Activated CD4-positive, alpha-beta T cell treated with anti-CD3 and anti-CD28 coated beads, Interleukin-2, amount 10 ng/mL, durations not matched to agents 7 days and 5 days (primary cell): ENCODE data around the gene LPP. TPM values are rescaled to one million over a fixed set of nuclear protein-coding genes. Genes with fewer than 3 reads are reported as not detected.
"Not testable (repeated sequence)": the region's sequence is repeated elsewhere in the genome, so short reads cannot be mapped to it uniquely, and the experiment has no call there.

ENCODE experiments used
- CTCF ChIA-PET: fragments of 350-600 bp; sonication (Branson Sonifier 250); formaldehyde crosslinking; loops from one replicate; lab custom pipeline; 2021; ENCODE audit warnings: antibody characterized with exemption; lab: Charles Lee
- POLR2A ChIA-PET: fragments of 350-600 bp; sonication (Branson Sonifier 250); formaldehyde crosslinking; loops from one replicate; lab custom pipeline; 2021; ENCODE audit warnings: antibody characterized with exemption; lab: Charles Lee
- DNase-seq: peaks from one replicate; pipeline ENCODE4 v3.0.0-alpha.2; 2020
- H3K27ac Mint-ChIP-seq: one replicate; pipeline ENCODE4 v1.8.0; 2021; ENCODE audit warnings: mild to moderate bottlenecking, moderate library complexity, mixed read lengths
- H3K27me3 Mint-ChIP-seq: one replicate; pipeline ENCODE4 v1.8.0; 2021; ENCODE audit warnings: mixed read lengths
- H3K36me3 Mint-ChIP-seq: one replicate; pipeline ENCODE4 v1.8.0; 2021; ENCODE audit warnings: low read depth, mixed read lengths
- H3K4me1 Mint-ChIP-seq: one replicate; pipeline ENCODE4 v1.8.0; 2021; ENCODE audit warnings: mixed read lengths
- H3K4me3 Mint-ChIP-seq: one replicate; pipeline ENCODE4 v1.8.0; 2021; ENCODE audit warnings: mild to moderate bottlenecking, moderate library complexity, mixed read lengths
- H3K9me3 Mint-ChIP-seq: one replicate; pipeline ENCODE4 v1.8.0; 2021; ENCODE audit warnings: mixed read lengths
- total RNA-seq, 2 experiments: library from RNA; stranded (reverse); gene quantifications; one replicate each; pipeline ENCODE4 v1.2.3, GENCODE V29; 2021

LPP gene
- total RNA-seq, 2 experiments from 2014 or later: 63.6 to 70.3 TPM

- CTCF ChIA-PET: interaction anchor here (0.6 to 1.5 kb wide), 4 partner anchors 122 to 1411 kb away, joined by 3 to 4 read pairs (median 3); no protein-coding TSS in a partner anchor
- peaks cover 2% of the 10 kb centered on the region for H3K36me3 Mint-ChIP-seq
- no peaks in the 10 kb centered on the region for H3K27me3 Mint-ChIP-seq
- no peak overlapping the region for H3K27ac Mint-ChIP-seq
- POLR2A ChIA-PET: no interaction called here
- no peak overlapping the region for H3K4me3 Mint-ChIP-seq
- no peak for DNase-seq
- H3K9me3 Mint-ChIP-seq: no peaks in the 10 kb centered on the region
- H3K4me1 Mint-ChIP-seq: no peaks in the 10 kb centered on the region
Observed at GRCh38 chr3:188602111-188602510, 448.2 kb downstream of the LPP start.

GRCh38 chr3:188602620-188603019 is 448.7 kb downstream of the LPP start:
- ChIA-PET POLR2A (no interaction called here), CTCF (interaction anchor here (0.6 to 0.7 kb wide), 4 partner anchors 15 to 1411 kb away, joined by 3 to 4 read pairs (median 4); no protein-coding TSS in a partner anchor)
- Mint-ChIP-seq H3K27me3 (no peaks in the 10 kb centered on the region), H3K36me3 (peaks cover 2% of the 10 kb centered on the region), H3K27ac (no peak overlapping the region), H3K4me3 (no peak overlapping the region), H3K4me1 (no peaks in the 10 kb centered on the region), H3K9me3 (no peaks in the 10 kb centered on the region)
- DNase-seq: no peak

GRCh38 chr3:188604651-188605050 is 450.7 kb downstream of the LPP start:
- peaks cover 17% of the 10 kb centered on the region for H3K36me3 Mint-ChIP-seq
- no peak for DNase-seq
- no peaks in the 10 kb centered on the region for H3K27me3 Mint-ChIP-seq
- H3K9me3 Mint-ChIP-seq: peaks cover 12% of the 10 kb centered on the region
- CTCF ChIA-PET: no interaction called here
- no peak overlapping the region for H3K4me3 Mint-ChIP-seq
- POLR2A ChIA-PET: no interaction called here
- no peaks in the 10 kb centered on the region for H3K4me1 Mint-ChIP-seq
- no peak overlapping the region for H3K27ac Mint-ChIP-seq

GRCh38 chr3:188605231-188605630 is 451.3 kb downstream of the LPP start:
- no peak overlapping the region for H3K4me3 Mint-ChIP-seq
- POLR2A ChIA-PET: no interaction called here
- H3K9me3 Mint-ChIP-seq: peaks cover 12% of the 10 kb centered on the region
- H3K36me3 Mint-ChIP-seq: peaks cover 23% of the 10 kb centered on the region
- no peak for DNase-seq
- H3K27ac Mint-ChIP-seq: no peak overlapping the region
- no peaks in the 10 kb centered on the region for H3K4me1 Mint-ChIP-seq
- H3K27me3 Mint-ChIP-seq: no peaks in the 10 kb centered on the region
- CTCF ChIA-PET: no interaction called here

- no peak overlapping the region for H3K4me3 Mint-ChIP-seq
- CTCF ChIA-PET: no interaction called here
- POLR2A ChIA-PET: no interaction called here
- H3K36me3 Mint-ChIP-seq: peaks cover 29% of the 10 kb centered on the region
- peaks cover 12% of the 10 kb centered on the region for H3K9me3 Mint-ChIP-seq
- no peak overlapping the region for H3K27ac Mint-ChIP-seq
- H3K4me1 Mint-ChIP-seq: no peaks in the 10 kb centered on the region
- DNase-seq: no peak
- H3K27me3 Mint-ChIP-seq: no peaks in the 10 kb centered on the region
Observed at GRCh38 chr3:188605905-188606304, 451.9 kb downstream of the LPP start.

- DNase-seq: no peak
- POLR2A ChIA-PET: no interaction called here
- Mint-ChIP-seq H3K36me3 (peaks cover 38% of the 10 kb centered on the region), H3K4me3 (no peak overlapping the region), H3K9me3 (peaks cover 12% of the 10 kb centered on the region), H3K4me1 (no peaks in the 10 kb centered on the region), H3K27ac (no peak overlapping the region), H3K27me3 (no peaks in the 10 kb centered on the region)
- CTCF ChIA-PET: interaction anchor here (0.6 to 1.1 kb wide), 2 partner anchors 163 to 443 kb away, joined by 3 read pairs; no protein-coding TSS in a partner anchor
Observed at GRCh38 chr3:188607805-188608315, 453.9 kb downstream of the LPP start.

- Mint-ChIP-seq H3K27ac (no peak overlapping the region), H3K27me3 (no peaks in the 10 kb centered on the region), H3K36me3 (peaks cover 38% of the 10 kb centered on the region), H3K9me3 (peaks cover 12% of the 10 kb centered on the region), H3K4me3 (no peak overlapping the region), H3K4me1 (no peaks in the 10 kb centered on the region)
- no peak for DNase-seq
- ChIA-PET POLR2A (no interaction called here), CTCF (interaction anchor here (1.1 kb wide), 1 partner anchor 444 kb away, joined by 3 read pairs; no protein-coding TSS in a partner anchor)
Observed at GRCh38 chr3:188608401-188608800, 454.4 kb downstream of the LPP start.

- CTCF ChIA-PET, H3K27me3 Mint-ChIP-seq, POLR2A ChIA-PET, H3K4me3 Mint-ChIP-seq, H3K9me3 Mint-ChIP-seq, H3K27ac Mint-ChIP-seq, H3K4me1 Mint-ChIP-seq, DNase-seq: not testable (repeated sequence)
- peaks cover 30% of the 10 kb centered on the region for H3K36me3 Mint-ChIP-seq
Observed at GRCh38 chr3:188613721-188614120, 459.8 kb downstream of the LPP start.

- Mint-ChIP-seq H3K9me3 (no peaks in the 10 kb centered on the region), H3K27me3 (no peaks in the 10 kb centered on the region), H3K27ac (no peak overlapping the region), H3K4me3 (no peak overlapping the region), H3K36me3 (peaks cover 2% of the 10 kb centered on the region), H3K4me1 (no peaks in the 10 kb centered on the region)
- ChIA-PET POLR2A (no interaction called here), CTCF (no interaction called here)
- no peak for DNase-seq
Observed at GRCh38 chr3:188617270-188617669, 463.3 kb downstream of the LPP start.

- no peak overlapping the region for H3K4me3 Mint-ChIP-seq
- H3K4me1 Mint-ChIP-seq: no peaks in the 10 kb centered on the region
- ChIA-PET CTCF (no interaction called here), POLR2A (no interaction called here)
- peaks cover 1% of the 10 kb centered on the region for H3K36me3 Mint-ChIP-seq
- no peak for DNase-seq
- no peaks in the 10 kb centered on the region for H3K9me3 Mint-ChIP-seq
- H3K27ac Mint-ChIP-seq: no peak overlapping the region
- no peaks in the 10 kb centered on the region for H3K27me3 Mint-ChIP-seq
Observed at GRCh38 chr3:188617988-188618701, 464.2 kb downstream of the LPP start.

- POLR2A ChIA-PET: no interaction called here
- Mint-ChIP-seq H3K27ac (no peak overlapping the region), H3K9me3 (no peaks in the 10 kb centered on the region), H3K36me3 (peaks cover 1% of the 10 kb centered on the region), H3K4me1 (no peaks in the 10 kb centered on the region), H3K4me3 (no peak overlapping the region), H3K27me3 (no peaks in the 10 kb centered on the region)
- DNase-seq: no peak
- CTCF ChIA-PET: interaction anchor here (0.6 kb wide), 2 partner anchors 429 to 694 kb away, joined by 3 to 4 read pairs; no protein-coding TSS in a partner anchor
Observed at GRCh38 chr3:188620752-188621151, 466.8 kb downstream of the LPP start.

GRCh38 chr3:188624384-188624783 is 470.4 kb downstream of the LPP start:
- DNase-seq: no peak
- ChIA-PET CTCF (no interaction called here), POLR2A (no interaction called here)
- H3K36me3 Mint-ChIP-seq: peaks cover 14% of the 10 kb centered on the region
- peaks cover 4% of the 10 kb centered on the region for H3K4me1 Mint-ChIP-seq
- no peak overlapping the region for H3K4me3 Mint-ChIP-seq
- no peak overlapping the region for H3K27ac Mint-ChIP-seq
- H3K9me3 Mint-ChIP-seq: peaks cover 7% of the 10 kb centered on the region
- no peaks in the 10 kb centered on the region for H3K27me3 Mint-ChIP-seq

- DNase-seq: no peak
- Mint-ChIP-seq H3K4me3 (no peak overlapping the region), H3K4me1 (peaks cover 4% of the 10 kb centered on the region), H3K36me3 (peaks cover 14% of the 10 kb centered on the region), H3K9me3 (peaks cover 7% of the 10 kb centered on the region), H3K27me3 (no peaks in the 10 kb centered on the region), H3K27ac (no peak overlapping the region)
- ChIA-PET POLR2A (no interaction called here), CTCF (no interaction called here)
Observed at GRCh38 chr3:188624828-188625227, 470.9 kb downstream of the LPP start.
